ENCODE results near the gene CFAP77. TPM values are rescaled to one million over a fixed set of nuclear protein-coding genes. Genes with fewer than 3 reads are reported as not detected.
"Not testable (repeated sequence)": the region's sequence is repeated elsewhere in the genome, so short reads cannot be mapped to it uniquely, and the experiment has no call there.

CFAP77 gene
- polyA plus RNA-seq (ENCODE audit: insufficient read length), result not detected

DNA sequence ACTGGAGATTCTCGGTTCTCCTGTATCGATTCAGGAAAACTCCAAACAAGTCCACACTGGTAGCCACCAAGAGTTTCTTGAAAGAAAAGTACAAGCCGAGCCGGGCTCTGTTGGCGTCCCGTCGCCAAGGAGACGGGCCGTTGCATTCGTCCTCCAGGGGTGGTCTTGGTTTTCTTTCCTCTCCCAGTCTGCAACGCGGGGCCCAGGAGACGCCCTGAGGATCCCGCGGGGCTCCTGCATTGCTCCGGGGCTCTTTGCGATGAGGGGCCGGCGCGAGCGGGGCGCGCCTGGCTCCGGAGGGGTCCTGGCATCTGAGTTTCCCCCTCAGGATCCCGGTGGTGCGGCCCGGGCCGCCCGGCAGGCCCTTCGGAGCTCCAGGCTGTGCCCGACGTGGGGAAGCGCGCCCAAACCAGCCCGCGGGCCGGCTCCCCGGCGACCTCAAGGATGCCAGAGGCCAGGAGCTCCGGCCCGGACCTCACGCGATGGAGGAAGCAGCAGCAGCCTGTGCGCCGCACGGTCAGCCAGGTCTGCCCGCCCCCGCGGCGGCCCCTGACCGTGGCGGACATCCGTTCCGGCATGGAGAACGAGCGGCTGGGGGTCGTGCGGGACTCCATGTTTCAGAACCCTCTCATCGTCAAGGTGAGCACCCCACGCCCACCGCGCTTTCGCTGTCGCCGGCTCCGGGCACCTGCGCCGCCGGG lies at the start of gene CFAP77:
TSS of gene CFAP77 (plus strand) at position 384 of the 701 bp plus-strand sequence. CDS start at position 445, 61 bp downstream.
- peak; percentile 35 for DNase-seq

DNA sequence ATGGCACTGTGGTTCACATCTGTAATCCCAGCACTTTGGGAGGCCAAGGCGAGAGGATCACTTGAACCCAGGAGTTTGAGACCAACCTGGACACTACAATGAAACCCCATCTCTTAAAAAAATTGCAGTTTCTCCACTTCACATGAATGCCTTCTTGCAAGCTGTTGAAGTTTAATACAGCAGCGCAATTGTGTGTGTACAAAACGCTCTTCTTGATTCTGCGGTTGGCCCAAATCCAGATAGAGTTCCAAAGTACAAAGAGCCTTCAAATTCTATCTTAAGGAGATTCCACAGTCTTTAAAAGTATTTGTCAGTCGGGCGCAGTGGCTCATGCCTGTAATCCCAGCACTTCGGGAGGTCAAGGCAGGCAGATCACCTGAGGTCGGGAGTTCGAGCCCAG lies 45.9 kb upstream of the CFAP77 start:
- no peak for DNase-seq

DNA sequence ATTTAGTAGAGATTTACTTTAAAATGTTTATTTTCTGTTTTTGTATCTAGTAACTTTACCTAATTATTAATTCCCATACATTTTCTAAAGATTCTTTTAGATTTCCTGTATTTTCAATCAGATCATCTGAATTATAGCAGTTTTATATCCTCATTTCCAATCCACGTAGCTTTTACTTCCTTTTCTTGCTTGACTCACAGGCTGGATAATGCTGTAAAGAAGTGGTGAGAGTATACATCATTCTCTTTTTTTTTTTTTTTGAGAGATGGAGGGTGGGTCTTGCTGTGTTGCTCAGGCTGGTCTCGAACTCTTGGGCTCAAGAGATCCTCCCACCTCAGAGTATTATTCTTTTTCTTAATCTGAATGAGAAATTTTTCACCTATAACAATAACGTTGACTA lies 44.0 kb upstream of the CFAP77 start:
- no peak for DNase-seq

DNA sequence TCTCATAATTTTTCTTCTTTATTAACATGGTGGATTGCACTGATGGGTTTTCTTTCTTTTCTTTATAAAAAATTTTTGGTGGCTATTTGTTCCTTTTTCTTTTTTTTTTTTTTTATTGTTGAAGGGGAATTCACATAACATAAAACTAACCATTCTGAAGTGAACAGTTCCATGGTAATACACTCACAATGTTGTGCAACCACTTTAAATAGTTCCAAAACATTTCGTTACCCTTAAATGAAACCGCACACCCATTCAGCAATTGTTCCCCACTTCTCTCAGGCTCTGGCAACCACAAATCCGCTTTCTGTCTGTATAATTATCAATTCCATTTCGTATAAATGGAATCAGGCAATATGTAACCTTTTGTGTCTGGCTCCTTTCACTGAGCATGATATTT lies 43.5 kb upstream of the CFAP77 start:
- DNase-seq, result no peak

DNA sequence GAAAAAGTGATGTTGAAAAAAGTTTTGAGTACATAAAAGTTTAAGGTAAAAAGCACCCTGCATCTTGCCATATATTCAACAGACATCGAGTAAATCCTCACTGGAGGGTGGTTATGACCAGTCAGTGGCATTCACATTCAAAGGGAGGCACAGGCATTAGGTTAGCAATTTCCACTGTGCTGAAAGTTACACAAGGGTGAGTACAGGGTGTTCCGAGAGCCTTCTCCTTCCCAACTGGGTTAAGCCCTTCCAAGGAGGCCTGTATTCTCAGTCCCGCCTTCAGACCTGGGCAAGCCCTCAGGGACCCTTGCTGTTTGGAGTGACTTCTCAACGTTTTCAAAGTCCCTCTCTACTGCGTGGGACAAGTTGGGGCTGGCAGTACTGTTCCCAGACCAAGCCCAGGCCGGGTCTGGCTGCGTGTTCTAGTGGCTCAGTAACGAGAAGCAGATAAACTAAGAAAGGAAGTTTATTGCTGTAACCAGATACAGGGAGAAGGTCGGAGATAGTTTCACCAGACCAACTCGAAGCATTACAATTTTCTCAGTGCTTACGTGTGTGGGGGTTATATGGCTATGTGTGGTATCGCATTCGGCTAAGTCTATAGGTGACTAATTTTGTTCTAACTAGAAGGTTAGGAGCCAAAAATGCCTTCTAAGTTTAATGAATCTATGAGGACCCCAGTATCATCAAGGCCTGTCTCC lies 42.2 kb upstream of the CFAP77 start:
- DNase-seq, result no peak

DNA sequence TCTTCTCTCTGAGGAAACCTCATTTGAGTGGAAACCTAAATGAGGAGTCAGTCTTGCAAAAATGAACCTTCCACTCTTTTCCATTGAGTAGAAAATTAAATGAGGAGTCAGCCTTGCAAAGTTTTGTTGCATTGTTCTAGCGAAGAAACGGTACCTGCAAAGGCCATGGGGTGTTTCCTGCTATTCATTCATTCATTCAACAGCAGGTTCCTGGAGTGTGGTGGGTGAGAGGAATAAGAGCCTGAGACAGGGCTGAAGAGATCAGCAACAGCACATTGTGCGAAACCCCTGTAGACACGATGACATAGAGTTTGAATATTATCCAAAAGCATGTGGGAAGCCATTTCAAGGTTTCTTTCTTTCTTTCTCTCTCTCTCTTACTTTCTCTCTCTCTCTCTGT lies 40.6 kb upstream of the CFAP77 start:
- DNase-seq, result no peak

DNA sequence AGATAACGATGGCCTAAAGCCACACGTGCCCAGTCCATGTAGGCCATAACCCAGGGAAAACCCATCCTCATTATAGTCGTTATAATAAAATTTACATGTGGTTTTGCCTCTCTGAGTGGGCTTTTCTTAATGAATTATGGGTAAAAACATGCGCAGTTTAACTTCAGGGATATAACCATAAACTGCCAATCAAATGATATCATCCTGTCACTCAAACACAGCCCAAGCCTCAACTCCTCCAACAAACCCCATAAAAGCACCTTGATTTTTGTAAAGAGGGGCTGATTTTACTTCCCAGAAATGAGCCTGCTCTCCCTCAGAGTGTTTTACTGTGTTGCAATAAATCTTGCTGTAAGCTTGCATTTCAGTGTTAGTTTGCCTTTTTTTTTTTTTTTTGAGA lies 39.4 kb upstream of the CFAP77 start:
- DNase-seq, result no peak

DNA sequence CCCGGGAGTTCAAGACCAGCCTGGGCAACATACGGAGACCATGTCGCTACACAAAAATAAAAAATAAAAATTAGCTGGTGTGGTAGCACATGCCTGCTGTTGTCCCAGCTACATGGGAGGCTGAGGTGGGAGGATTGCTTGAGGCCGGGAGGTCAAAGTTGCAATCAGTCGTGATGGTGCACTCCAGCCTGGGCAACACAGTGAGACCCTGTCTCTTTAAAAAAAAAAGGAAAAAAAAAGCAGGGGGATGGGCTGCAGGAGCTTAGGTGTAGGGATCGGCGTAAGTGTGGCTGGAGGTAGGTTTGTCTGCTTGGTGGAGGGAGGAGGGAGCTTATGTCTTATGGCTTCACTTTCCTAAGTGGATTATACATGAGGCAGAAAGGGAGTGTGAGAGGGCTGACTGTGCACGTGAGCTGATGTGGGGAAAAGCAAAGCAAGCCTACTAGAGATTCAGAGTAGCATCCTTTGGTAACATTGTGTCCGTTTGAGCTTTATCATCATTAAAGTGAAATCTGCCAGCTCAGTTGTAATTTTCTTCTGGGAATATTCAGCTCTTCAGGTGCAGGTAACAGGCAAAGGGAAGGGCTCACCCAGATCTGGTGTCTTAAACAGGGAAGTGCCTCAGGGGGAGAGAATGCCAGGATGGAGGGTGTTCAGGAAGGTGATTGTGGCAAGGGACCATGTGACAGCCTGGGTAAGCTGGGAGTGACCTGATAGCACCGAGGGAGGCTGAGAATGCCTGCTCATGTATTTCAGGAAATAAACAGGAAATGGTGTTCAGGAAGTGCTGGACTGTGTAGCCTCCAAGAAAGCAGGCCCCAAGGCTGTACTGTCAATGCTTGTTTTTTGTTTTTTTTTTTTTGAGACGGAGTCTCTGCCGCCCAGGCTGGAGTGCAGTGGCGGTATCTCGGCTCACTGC lies 37.6 kb upstream of the CFAP77 start:
- DNase-seq, result peak; percentile 44

DNA sequence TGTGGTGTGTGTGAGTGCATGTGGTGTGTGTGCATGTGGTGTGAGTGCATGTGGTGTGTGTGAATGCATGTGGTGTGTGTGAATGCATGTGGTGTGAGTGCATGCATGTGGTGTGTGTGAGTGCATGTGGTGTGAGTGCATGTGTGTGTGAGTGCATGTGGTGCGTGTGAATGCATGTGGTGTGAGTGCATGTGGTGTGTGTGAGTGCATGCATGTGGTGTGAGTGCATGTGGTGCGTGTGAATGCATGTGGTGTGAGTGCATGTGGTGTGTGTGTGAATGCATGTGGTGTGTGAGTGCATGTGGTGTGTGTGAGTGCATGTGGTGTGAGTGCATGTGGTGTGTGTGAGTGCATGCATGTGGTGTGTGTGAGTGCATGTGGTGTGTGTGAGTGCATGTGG lies 32.2 kb upstream of the CFAP77 start:
- DNase-seq, result not testable (repeated sequence)

DNA sequence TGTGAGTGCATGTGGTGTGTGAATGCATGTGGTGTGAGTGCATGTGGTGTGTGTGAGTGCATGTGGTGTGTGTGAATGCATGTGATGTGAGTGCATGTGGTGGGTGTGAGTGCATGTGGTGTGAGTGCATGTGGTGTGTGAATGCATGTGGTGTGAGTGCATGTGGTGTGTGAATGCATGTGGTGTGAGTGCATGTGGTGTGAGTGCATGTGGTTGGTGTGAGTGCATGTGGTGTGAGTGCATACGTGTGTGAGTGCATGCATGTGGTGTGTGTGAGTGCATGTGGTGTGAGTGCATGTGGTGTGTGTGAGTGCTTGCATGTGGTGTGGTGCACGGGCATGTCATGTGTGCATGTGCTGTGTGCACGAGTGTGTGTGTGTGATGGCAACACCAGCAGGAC lies 31.6 kb upstream of the CFAP77 start:
- DNase-seq, result not testable (repeated sequence)

DNA sequence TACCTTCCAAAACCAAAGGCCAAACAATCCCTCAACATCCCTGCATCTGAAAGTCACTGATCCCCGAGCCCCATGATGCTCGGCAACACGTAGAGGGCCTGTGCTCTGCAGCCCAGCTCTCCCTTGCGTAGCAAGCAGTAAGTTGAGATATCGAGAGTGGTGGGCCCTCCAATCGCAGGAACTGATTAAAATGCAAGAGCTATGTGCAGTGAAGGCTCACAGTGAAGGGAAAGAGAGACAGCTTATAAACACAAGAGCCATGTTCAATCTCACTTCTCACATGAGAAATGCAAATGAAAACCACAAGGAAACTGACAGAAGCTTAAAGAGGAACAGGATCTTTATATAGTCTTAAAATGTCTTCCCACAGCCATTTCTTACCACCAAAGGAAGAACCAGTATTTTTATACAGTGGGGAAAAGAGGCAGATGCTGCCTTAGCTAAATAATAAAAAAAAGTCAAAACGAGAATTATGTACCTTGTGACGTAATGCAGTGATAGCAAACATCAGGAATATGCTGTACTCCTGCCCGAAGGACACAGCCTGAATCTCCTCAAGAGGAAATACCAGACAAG lies 28.0 kb upstream of the CFAP77 start:
- no peak for DNase-seq

DNA sequence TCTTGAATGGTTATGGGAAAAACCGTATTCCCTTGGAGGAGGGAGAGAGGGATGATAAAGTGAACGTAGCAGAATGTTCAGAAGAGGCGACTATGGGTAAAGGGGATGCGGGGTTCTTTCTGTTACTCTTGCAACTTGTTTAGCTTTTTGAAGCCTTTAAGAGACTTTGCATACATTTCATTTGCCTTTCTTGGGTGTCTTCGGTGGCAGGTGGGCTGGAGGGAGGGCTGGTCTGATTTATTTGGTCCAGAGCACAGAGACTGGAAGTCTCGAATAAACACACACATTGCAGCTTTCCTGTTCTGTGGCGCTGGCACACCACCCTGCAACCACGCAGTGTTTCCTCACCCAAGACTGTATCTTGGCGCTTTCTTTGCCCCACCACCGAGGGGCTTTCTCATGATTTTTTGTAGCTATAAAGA lies 26.5 kb upstream of the CFAP77 start:
- no peak for DNase-seq

DNA sequence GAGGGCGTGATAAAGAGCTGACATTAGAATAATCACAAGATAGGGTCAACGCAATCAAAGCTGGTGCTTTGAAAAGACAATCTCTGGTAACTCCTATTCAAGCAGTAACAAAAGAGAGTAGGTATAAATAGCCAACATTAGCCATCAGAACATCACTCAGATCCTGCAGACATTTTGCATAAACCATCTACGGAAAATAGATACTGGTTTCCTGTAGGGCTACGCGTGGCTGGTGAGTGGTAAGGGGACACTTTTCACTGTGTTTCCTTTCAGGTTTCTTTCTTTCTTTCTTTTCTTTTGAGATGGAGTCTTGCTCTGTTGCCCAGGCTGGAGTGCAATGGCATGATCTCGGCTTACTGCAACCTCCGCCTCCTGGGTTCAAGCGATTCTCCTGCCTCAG lies 25.6 kb upstream of the CFAP77 start:
- no peak for DNase-seq

DNA sequence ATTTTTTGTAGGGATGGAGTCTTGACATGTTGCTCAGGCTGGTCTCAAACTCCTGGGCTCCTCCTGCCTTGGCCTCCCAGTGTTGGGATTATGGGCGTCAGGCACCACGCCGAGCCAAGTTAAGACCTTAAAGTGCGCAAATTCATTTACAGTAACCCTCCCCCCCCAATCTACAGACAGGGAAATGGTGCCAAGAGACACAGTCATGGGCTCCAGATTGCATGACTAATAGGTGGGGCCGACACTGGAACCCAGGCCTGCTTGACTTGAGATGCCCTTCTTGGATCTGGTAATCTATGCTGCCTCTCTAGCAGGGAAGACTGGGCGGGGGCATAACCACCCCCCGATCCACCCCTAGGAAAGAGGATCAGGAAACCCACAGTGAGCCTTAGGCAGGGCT lies 22.9 kb upstream of the CFAP77 start:
- DNase-seq, result no peak

DNA sequence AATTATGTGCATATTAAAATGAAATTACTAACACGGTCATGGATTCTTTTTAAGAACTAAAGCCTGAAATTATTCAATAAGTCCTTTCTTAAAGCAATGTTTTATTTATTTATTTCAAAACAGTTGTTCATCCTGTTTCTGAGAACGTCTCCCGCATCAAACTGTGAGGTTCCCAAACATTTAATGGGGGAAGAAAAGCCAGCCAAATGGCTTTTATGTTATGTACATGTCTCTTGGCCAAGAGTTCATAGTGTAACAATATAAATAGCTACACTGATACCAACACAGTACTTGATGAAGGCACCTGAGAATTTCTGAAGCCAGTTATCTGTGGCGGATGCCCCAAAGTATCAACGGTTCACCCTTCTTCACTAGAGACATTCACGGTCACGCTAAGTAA lies 19.0 kb upstream of the CFAP77 start:
- DNase-seq, result no peak

DNA sequence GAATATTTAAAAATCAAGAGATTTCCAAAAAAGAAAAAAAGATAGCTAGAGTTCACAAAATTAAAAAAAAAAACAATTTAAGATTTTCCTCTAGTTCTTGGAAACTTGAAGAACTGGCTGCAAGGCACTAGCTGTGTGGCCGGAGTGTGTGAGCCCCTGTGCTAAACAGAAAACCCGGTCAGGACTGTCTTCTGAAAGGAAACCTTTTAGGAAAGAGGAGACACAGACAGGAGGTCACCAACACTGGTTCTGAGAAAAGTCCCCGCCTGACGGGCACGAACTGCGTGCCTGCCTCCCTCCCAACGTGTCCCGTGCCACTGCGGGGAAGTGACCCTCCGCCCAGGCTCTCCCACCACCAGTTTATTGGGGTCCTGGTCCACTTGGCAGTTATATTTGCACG lies 18.6 kb upstream of the CFAP77 start:
- no peak for DNase-seq

DNA sequence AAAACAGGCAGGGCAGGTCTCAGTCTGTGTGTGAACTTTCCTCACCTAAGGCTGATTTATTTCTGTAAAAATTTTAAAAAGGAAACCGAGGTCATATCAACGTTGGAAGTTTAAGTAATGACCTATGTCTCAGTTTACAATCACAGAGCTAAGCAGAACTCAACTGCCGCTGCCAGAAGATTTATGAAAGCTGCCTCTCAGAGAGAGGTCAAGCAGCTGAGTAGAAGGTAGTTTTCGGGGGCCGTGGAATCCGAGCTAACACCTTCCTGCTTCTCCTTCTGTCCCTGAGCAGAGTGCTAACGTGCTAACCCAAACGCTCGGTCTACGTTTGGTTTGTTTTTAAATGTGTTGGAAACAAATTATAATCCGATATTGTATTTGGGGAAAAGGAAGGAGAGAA lies 14.5 kb upstream of the CFAP77 start:
- DNase-seq, result no peak

DNA sequence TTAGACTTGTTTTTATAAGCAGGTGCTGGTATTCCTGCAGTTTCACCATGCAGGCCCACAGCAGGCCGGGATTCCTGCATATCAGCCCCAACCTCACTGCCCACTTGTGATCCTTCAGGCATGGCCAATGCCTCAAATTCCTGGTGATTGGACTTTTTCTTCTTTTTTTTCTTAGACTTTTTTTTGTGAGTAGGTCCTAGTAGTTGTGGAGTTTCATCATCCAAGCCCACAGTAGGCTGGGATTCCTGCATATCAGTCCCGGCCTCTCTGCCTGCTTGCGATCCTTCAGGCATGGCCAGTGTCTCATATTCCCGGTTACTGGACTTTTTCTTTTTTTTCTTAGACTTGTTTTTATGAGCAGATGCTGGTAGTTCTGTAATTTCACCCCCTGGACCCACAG lies 8.2 kb upstream of the CFAP77 start:
- DNase-seq, result no peak

DNA sequence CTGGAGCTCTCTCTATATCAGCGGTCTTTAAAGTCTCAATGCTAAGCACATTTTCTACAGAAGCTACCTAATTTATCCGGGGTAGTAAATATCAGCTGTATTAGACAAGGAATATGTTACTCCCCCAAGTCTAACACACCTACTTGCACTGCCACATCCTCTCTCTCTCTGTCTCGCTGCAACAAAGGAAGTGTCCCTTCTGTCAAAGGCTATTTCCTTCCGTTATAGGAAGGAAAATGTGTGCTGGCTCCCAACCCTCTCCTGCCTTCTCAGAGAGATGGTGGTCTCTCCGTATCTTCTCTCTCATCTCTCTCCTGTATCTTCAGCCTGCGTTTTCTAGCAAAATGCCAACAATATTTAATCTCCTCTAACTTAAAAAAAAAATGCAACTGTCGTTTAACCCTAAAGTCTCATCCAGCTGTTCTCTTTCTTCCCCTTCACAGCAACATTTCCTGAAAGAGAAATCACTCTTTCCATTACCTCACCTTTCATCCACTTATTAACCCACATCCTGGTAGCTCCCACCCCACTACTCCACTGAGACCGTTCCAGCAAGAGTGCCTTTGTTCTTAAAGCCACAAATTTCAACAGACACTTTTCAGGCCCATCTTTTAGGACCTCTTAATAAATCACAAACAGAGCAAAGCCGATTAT lies 5.7 kb upstream of the CFAP77 start:
- no peak for DNase-seq

DNA sequence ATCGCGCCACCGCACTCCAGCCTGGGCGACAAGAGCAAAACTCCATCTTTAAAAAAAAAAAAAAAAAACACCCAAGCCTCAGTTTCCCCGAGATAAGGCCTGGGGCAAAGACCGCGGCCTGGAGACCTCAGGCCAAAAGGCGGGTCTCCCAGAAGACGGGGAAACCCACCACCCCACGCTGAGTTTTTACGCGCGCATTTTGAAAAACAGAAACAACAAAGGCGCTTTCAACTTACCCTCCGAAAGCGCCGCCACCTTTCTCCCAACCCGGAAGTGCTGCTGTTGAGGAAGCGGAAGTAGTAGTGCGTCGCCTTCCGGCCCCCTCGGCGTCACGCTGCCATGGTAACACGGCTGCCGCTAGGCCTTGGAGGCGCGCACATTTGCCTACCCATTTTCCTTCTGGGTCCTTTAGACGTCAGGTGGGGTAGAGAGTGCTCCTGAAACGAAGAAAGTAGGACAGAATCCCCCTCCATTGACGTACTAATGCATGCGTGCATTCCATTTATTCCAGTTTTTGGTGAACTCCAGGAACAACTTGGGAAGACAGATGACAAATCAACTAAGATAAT lies 3.4 kb upstream of the CFAP77 start, which contains the start of gene TTF1:
TSS of gene TTF1 (minus strand) at position 287 of the 569 bp plus-strand sequence. CDS start 4,019 bp downstream, outside the sequence.
- peak; percentile 88 for DNase-seq

DNA sequence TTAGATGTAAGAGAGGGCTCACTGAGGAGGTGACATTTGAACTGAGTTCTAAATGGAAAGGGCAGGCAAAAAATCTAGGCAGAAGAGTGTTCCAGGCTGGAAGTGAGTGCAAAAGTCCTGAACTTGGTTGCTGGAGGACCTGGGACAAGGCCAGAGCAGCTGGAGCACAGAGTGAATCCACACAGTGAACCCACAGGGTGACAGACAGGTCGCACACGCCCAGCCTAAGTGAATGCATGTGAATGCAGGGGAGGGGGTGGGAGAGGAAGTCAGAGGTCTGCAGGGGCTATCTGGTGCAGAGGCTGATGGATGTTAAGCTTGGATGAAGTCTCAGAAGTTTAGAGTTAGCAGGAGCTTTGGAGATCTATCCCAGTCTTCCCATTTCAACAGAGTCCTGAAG lies 2.8 kb upstream of the CFAP77 start:
- DNase-seq, result no peak

DNA sequence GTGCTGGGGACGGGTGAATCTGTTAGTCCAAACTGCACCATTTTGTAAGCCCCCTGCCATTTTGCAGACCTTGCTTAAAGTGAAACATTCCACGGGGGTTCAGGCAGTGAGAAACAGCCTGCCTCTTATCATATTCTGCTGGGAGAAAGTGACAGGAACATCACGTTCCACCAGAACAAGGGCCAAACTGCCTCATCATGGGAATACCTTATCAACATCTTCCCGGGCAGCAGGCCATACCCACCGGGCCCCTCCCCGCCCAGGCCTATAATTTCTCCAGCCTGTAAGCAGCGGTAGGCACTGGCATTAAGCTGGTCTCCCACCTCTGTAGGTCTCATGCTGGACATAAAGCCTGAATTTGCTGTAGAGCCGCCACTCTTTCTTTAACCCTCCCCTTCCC lies 1.5 kb upstream of the CFAP77 start:
- no peak for DNase-seq
